ENCODE data around the gene CUEDC2. TPM values are rescaled to one million over a fixed set of nuclear protein-coding genes. Genes with fewer than 3 reads are reported as not detected.

CUEDC2 gene
- total RNA-seq, 4 donors from 2014 or later = 86.4 to 195 (median 131) TPM

GRCh38 chr10:102453502-102453901 lies 21.1 kb upstream of the CUEDC2 start:
- H3K9me3 ChIP-seq = no peaks in the 10 kb centered on the region
- H3K36me3 ChIP-seq = peaks cover 0 to 6% (median 0%) of the 10 kb centered on the region in 3 donors
- H3K4me3 ChIP-seq = no peak overlapping the region
- peaks cover 0 to 23% (median 7%) of the 10 kb centered on the region in 4 donors for H3K4me1 ChIP-seq
- peak overlapping the region in 2 of 4 donors; percentile 65 to 78 for H3K27ac ChIP-seq
- no peak for DNase-seq (ENCODE audit: low spot score in 2 of 2)
- no peak for TF ChIP-seq POLR2A (IDR thresholded peaks at IDR 0.05)
- no peak for TF ChIP-seq EP300 (IDR thresholded peaks at IDR 0.05)
- no peak for TF ChIP-seq CTCF (IDR thresholded peaks at IDR 0.05)
- H3K27me3 ChIP-seq = no peaks in the 10 kb centered on the region
- 70 to 77% methylated on average over 5 of the region's 5 CpGs for WGBS, 2 donors

- WGBS, 2 donors = 34 to 39% methylated on average over 3 of the region's 3 CpGs
These were observed 20.4 kb upstream of the CUEDC2 start for GRCh38 chr10:102452672-102453340.

GRCh38 chr10:102451105-102451969 lies 19.0 kb upstream of the CUEDC2 start, which contains the start of gene C10orf95:
TSS of gene C10orf95 (minus strand) at chr10:102451543. CDS start at chr10:102451093, 450 bp downstream.
- WGBS, 2 donors = 23 to 26% methylated on average over 22 to 27 of the region's 28 CpGs
- Histone ChIP-seq H3K27ac (peak within 1 kb of the TSS; percentile 55 to 88 (median 82)), H3K4me1 (peaks cover 0 to 23% (median 7%) of the 10 kb centered on the region in 4 donors), H3K4me3 (peak within 1 kb of the TSS; percentile 64 to 85 (median 78)), H3K27me3 (no peaks in the 10 kb centered on the region), H3K9me3 (no peaks in the 10 kb centered on the region), H3K36me3 (peaks cover 0 to 5% (median 0%) of the 10 kb centered on the region in 3 donors)
- TF ChIP-seq CTCF (IDR thresholded peaks at IDR 0.05) = no peak
- no peak for TF ChIP-seq POLR2A (IDR thresholded peaks at IDR 0.05)
- no peak for TF ChIP-seq EP300 (IDR thresholded peaks at IDR 0.05)
- no peak for DNase-seq (ENCODE audit: low spot score in 2 of 2)

More at GRCh38 chr10:102452672-102453340, 20.4 kb upstream of the CUEDC2 start:
- peak in 1 of 2 donors; percentile 53 for DNase-seq (ENCODE audit: low spot score in 2 of 2)
- Histone ChIP-seq H3K4me3 (no peak overlapping the region), H3K36me3 (peaks cover 0 to 6% (median 0%) of the 10 kb centered on the region in 3 donors), H3K27me3 (no peaks in the 10 kb centered on the region), H3K9me3 (no peaks in the 10 kb centered on the region), H3K27ac (peak overlapping the region in 2 of 4 donors; percentile 65 to 78), H3K4me1 (peaks cover 0 to 23% (median 7%) of the 10 kb centered on the region in 4 donors)
- TF ChIP-seq POLR2A (IDR thresholded peaks at IDR 0.05) = no peak
- TF ChIP-seq CTCF (IDR thresholded peaks at IDR 0.05) = no peak
- peak in 1 of 2 donors; percentile 61 for TF ChIP-seq EP300 (IDR thresholded peaks at IDR 0.05)

DNA sequence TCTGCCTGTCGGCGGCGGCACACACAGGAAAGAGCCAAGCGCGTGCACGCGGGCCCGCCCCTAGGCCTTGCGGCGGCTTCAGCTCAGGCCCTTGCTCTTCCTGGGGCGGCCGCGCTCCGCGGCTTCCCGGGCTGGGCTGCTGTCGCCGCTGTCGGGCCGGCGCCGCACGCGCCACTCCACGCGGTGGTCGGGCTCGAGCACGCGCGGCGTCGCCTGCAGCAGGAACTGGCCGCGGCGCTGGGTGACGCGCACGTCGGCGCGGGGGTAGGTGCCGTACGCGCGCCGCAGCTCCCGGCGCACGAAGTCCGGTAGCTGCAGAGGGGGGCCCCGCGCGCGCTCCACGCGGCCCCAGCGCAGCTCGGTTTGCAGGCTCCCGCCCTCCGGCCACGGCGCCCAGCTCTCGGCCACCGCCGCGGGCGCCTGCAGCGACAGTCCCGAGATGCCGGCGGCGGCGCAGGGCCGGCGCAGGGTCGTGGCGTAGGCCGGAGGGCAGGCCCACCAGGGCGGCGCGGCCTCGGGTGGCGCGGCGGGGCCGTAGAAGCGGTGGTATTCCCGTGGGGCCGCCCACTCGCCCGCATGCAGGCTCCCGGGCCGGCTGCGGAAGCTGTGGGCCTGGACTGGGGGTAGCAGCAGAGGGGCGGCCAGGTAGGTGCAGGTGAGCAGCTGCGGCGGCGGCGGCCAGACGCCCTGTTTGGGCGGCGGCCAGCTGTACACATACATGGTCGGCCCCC lies 18.2 kb upstream of the CUEDC2 start:
- peak; percentile 62 to 77 for TF ChIP-seq POLR2A (IDR thresholded peaks at IDR 0.05)
- no peak for TF ChIP-seq CTCF (IDR thresholded peaks at IDR 0.05)
- peak in 1 of 2 donors; percentile 32 for TF ChIP-seq EP300 (IDR thresholded peaks at IDR 0.05)

More for the DNA sequence above, 18.2 kb upstream of the CUEDC2 start:
- no peaks in the 10 kb centered on the region for H3K36me3 ChIP-seq
- H3K4me3 ChIP-seq = peak overlapping the region; percentile 64 to 85 (median 78)
- peak overlapping the region; percentile 55 to 88 (median 84) for H3K27ac ChIP-seq
- peaks cover 0 to 23% (median 7%) of the 10 kb centered on the region in 4 donors for H3K4me1 ChIP-seq
- 1 to 2% methylated on average over 10 to 14 of the region's 104 CpGs for WGBS, 2 donors
- peak; percentile 31 to 38 for DNase-seq (ENCODE audit: low spot score in 2 of 2)
- no peaks in the 10 kb centered on the region for H3K27me3 ChIP-seq
- H3K9me3 ChIP-seq = no peaks in the 10 kb centered on the region

Measured in tibial nerve (tissue), 4 donors.